ENCODE measurements around the gene PDZD2.
"Not testable (repeated sequence)": the region's sequence is repeated elsewhere in the genome, so short reads cannot be mapped to it uniquely, and the experiment has no call there.

The PDZD2 gene

GRCh38 chr5:31638748-31639418 lies at the start of gene PDZD2:
Gene PDZD2 (plus strand): TSS chr5:31639131.
- DNase-seq (ENCODE audit: low spot score) = no peak

DNA sequence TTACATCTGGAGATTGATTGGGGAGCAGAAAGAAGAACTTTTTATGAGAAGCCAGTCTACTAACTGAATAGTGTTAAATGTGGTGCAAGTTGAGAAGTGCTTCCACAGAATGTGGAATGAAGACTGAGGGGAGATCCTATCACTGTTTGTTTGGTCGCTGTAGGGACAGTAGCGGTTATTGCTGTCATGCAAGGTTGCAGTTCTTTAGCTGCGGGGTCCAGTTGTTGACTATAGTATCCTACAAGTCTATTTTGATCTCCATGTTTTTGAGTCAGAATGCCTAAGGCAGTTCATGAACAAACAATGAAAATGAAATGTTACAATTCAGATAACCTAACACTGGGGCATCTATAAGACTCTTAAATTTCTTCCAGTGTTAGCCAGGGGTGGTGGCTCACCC lies 45.3 kb upstream of the PDZD2 start:
- no peak for DNase-seq (ENCODE audit: low spot score)

- no peak for DNase-seq (ENCODE audit: low spot score)
Measured at GRCh38 chr5:31596354-31596753, 42.6 kb upstream of the PDZD2 start.

- no peak for DNase-seq (ENCODE audit: low spot score)
Measured at GRCh38 chr5:31598640-31599611, 40.0 kb upstream of the PDZD2 start.

GRCh38 chr5:31602305-31602704 lies 36.6 kb upstream of the PDZD2 start:
- DNase-seq (ENCODE audit: low spot score) = not testable (repeated sequence)

DNA sequence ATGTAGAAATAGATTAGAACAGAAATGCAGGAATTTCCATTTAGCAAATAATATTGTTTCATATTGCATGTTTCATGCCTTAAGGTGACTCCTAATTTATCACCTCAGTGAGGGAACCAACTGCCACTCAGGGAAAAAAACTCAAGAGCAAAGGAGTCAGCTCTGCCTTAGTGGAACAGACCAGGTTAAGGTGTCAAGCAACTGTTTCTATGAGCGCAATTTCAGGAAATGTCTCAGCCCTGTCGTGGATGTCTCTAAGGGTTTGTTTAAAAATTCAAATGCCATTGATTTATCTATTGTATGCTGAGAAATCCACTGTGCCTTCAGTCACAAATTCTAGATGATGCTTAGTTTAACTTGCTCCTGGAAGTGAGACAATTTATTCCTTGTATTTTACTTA lies 34.7 kb upstream of the PDZD2 start:
- DNase-seq (ENCODE audit: low spot score) = no peak

DNA sequence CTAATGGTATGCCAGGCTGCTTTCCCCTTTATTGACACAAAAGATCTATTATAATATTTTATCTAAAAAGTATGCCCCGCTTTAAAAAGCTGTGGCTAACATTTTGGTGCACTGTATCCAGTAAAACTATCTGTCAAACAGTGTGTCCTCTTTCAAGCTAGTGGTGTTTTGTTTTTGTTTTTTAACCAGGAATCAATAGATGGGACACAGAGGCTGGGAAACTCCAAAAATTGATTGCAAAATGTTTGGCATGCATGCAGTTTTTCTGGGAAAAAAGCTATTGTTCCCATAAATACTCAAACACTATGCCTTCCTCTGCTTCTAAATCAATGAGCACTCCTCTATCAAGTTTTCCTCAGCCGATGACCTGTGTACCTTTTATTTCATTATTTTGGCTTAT lies 34.3 kb upstream of the PDZD2 start:
- no peak for DNase-seq (ENCODE audit: low spot score)

DNA sequence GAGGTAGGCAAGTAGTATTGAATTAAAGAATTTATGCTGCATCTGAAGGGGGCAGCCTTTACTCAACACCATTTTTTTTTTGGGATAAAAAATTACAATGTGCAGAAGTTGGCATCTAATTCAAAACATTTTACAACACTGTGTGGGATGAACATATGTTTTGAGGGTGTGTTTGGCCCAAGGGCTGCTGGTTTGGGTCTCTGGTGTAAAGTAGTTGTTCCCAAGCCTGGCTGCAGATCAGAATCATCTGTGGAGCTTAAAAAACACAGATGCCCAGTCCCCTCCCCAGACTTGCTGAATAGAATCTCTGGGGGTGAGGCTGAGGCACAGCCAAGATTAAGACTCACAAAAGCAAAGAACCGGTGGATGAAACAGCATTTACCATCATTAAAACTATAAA lies 33.0 kb upstream of the PDZD2 start:
- no peak for DNase-seq (ENCODE audit: low spot score)

GRCh38 chr5:31607546-31607945 lies 31.4 kb upstream of the PDZD2 start:
- DNase-seq (ENCODE audit: low spot score) = no peak

GRCh38 chr5:31611002-31611401 lies 27.9 kb upstream of the PDZD2 start:
- DNase-seq (ENCODE audit: low spot score) = no peak

GRCh38 chr5:31613651-31614050 lies 25.3 kb upstream of the PDZD2 start:
- DNase-seq (ENCODE audit: low spot score) = no peak

GRCh38 chr5:31614151-31615020 lies 24.5 kb upstream of the PDZD2 start:
- DNase-seq (ENCODE audit: low spot score) = no peak

- no peak for DNase-seq (ENCODE audit: low spot score)
Measured at GRCh38 chr5:31617867-31618266, 21.1 kb upstream of the PDZD2 start.

GRCh38 chr5:31620026-31620425 lies 18.9 kb upstream of the PDZD2 start:
- DNase-seq (ENCODE audit: low spot score) = no peak

- DNase-seq (ENCODE audit: low spot score) = no peak
Measured at GRCh38 chr5:31623249-31623648, 15.7 kb upstream of the PDZD2 start.

DNA sequence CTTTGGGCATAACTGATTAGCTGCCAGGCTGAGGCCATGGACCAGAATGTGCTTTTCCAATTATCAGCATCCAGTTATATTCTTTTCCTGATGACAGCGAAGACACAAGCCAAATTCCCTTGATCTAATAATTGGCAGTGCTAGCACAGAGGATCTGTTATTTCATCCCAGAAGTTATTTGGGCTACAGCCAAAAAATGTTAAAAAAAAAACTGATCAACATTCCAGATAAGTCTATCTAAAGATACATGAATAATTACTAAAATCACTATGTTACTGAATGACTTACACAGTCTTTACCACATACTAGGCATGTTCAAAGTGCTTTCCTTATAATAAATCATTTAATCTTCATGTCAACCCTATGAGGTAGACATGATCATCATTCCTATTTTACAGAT lies 13.5 kb upstream of the PDZD2 start:
- DNase-seq (ENCODE audit: low spot score) = no peak

DNA sequence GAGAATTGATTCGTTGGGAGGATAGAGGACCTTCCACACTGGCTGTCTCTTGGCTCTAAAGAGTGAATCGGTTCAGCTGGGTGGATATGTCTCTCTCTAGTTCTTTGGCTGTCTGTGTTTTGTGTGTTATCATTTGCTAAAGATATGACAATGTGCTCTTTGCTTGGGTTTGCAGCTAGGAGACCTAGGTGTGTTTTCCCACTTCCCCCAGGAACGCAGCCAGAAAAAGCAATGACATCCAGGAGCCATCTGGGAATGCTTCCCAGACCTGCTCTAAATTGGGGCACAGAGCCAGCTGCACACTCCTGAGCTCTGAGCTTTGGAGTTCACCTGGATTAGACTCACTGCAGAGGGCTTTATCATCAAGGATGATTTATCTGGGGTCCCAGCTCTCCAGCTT lies 12.8 kb upstream of the PDZD2 start:
- no peak for DNase-seq (ENCODE audit: low spot score)

DNA sequence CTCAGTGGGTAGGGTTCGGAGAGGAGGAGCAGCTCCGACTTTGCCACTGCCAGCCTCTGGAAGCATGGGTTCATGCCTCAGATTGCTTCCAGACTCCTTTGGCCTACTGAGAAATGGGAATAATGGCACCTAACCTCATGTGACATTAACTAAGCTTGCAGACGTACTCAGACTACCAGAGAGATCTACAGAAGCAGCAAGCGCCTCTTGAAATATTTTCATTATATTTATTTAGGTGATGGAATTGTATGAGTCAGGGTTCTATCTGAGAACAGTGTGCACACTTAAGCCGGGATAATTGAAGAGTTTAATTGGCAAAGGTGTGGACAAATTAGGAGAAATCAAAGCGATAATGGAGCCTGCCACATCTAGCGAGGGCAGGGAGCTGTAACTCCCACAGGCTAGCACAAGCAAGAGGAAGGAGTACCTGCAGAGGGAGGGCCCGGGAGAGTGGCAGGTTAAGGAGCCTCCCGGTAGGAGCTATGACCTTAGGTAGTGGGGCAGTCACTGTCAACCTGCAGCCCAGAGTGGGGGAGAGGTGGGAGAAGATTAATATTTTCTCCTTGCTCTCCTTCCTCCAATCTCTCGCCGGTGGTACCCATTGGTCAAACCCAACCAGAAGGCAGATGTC lies 12.2 kb upstream of the PDZD2 start:
- DNase-seq (ENCODE audit: low spot score) = no peak

DNA sequence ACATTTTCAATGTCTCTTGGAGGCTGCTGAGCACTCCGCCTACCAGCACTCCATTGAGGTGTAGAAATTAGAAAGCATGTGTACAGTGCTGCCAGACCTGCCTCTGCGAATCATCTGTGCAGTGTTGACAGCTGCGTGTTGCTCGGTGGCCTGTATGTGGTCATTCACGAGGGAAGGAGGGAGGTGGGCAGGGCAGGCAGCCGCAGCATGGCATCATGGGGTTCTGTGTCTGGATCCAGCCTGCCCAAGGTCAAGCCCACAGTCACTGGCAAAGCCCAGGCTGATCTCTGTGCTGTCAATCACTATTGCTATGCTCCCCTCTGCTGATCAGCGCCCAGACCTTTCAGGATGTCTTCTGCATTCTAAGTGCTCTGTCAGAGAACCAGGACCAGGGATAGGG lies 8.0 kb upstream of the PDZD2 start:
- no peak for DNase-seq (ENCODE audit: low spot score)

- DNase-seq (ENCODE audit: low spot score) = no peak
Measured at GRCh38 chr5:31632460-31632859, 6.5 kb upstream of the PDZD2 start.

GRCh38 chr5:31635446-31635845 lies 3.5 kb upstream of the PDZD2 start:
- no peak for DNase-seq (ENCODE audit: low spot score)

GRCh38 chr5:31637851-31638250 lies 1.1 kb upstream of the PDZD2 start:
- DNase-seq (ENCODE audit: low spot score) = no peak

All from RKO (cell line).